ENCODE results near the gene AGFG1.
A peak's percentile ranks its signal among the peaks of the same experiment; 100 is the strongest.

The AGFG1 gene

GRCh38 chr2:227462972-227463931 is 8.7 kb upstream of the AGFG1 start:
- no peak for DNase-seq

DNA sequence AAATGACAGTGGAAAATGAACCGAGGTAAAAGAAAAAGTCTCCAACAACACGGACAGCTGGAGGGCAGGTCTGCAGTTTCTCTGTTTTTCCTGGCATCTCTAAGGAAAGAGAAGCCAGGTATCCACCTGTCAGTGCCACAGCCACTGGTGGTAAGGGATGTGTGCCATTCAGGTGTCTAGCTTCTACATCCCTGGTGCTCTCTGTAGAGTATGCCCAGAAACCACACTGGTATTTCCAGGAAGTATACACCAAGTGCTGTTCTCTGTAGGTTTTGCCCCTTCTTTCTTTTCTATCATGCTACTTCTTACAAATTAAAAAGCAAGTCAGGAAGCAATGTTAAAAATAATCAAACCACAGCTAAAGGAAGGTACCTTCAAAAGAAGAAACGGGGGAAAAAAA is 7.6 kb upstream of the AGFG1 start:
- DNase-seq, result peak; percentile 46

DNA sequence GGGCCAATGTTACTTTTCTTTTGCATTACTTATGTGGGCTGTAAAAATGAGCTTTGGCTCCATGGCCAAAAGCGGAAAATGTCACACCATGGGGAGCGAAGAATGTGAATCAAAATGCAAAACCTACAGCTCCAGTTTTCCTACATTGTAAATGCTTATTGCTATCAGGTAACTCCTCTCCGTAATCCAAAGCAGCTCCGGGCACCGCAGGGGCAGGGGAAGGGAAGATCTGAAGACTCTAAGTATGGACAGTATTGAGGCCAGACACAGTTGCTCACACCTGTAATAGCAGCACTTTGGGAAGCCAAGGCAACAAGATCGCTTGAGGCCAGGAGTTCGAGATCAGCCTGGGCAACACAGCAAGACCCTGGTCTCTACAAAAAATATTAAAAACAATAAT is 7.1 kb upstream of the AGFG1 start:
- no peak for DNase-seq

DNA sequence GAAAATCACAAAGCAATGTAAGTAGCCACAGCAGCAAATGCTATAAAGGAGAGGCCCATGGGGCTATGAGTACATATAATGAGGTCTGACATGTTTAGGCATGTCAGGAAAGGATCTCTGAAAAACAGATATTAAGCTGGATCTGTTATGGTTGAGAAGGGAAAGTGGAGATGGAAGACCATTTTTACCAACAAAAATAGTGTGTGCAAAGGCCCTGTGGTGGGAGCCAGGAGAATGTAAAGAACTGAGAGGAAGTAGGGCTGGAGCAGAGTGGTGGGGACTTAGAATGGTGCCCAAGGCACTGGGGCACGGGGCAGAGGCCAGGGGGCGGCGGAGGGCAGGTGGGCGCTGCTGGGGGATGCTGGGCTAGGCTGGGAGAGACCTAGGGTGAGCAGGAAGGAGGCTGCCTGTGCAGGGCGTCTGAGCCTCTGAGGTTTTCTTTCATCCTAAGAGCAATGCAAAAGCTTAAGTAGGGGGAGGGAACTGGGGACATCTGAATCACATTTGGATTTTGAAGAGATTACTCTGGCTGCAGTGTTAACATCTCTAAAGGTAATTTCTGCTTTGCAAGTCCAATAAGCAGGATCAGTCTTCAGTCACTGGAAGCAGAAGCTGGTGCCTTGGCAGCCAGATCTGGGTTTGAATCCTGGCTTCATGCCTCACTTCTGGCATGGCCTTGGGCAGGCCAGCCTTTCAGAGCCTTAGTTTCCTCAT is 4.9 kb upstream of the AGFG1 start:
- no peak for DNase-seq

- DNase-seq, result no peak
Measured at GRCh38 chr2:227471412-227471811, 544 bp upstream of the AGFG1 start.

DNA sequence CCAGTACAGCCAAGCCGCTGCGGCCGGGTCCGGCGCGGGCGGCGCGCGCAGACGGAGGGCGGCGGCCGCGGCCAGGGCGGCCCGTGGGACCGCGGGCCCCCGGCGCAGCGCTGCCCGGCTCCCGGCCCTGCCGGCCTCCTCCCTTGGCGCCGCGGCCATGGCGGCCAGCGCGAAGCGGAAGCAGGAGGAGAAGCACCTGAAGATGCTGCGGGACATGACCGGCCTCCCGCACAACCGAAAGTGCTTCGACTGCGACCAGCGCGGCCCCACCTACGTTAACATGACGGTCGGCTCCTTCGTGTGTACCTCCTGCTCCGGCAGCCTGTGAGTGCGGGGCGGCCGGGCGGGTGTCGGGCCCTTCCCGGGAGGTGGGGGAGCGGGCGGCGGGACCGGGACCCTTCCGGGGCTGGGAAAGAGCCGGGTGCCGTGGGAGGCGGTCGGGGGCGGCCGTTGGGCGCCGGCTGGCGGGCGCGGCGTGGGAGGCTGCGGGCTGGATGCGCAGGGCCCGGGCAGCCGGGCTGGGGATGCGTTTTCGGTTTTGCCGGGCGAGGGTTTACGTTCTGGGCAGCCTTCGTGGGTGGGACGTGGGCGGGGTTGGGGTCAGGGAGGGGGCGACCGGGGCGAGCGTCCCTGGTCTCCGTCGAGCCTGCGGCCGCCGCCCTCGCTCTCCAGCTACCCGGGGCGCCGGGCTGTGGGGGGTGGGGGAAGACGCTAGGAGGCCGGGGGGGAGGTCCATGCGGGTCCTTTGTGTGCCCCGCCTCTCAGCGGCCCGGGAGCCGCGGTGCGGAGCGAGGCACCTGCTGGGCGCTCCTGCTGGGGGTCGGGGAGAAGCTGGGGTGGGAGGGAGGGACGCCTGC is 537 bp downstream of the AGFG1 start:
- DNase-seq, result peak; percentile 55

- no peak for DNase-seq
Measured at GRCh38 chr2:227473122-227473461, 1.1 kb downstream of the AGFG1 start.

- no peak for DNase-seq
Measured at GRCh38 chr2:227473806-227474205, 1.9 kb downstream of the AGFG1 start.

GRCh38 chr2:227474410-227474809 is 2.5 kb downstream of the AGFG1 start:
- DNase-seq, result no peak

GRCh38 chr2:227477291-227477690 is 5.3 kb downstream of the AGFG1 start:
- no peak for DNase-seq

DNA sequence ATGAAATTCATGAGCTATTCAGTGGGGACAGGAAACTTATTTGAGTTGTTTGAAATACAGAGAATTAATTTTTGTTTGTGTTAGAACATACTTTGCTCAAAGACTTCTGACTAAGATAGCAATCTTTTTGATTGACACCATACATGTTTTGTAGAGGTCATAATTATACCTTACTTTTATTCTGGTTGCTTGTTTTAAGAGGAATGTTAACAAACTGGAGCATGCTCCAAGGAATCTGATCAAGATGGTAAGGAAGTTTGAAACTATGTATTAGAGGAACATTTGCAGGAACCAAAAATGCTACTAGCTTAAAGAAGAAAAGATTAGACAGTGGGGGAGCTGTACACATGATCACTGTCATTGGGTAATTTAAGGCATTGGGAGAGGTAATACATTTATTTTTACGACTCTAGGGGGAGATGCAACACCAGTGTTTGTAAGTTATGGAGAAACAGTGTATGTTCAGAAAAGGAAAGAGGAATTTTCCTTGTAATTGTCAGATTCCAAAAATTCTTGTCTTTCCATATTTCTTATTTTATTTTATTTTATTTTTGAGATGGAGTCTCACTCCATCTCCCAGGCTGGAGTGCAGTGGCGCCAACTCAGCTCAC is 8.0 kb downstream of the AGFG1 start:
- DNase-seq, result peak; percentile 32

GRCh38 chr2:227480528-227480927 is 8.6 kb downstream of the AGFG1 start:
- no peak for DNase-seq

GRCh38 chr2:227482638-227483340 is 10.8 kb downstream of the AGFG1 start:
- DNase-seq, result no peak

DNA sequence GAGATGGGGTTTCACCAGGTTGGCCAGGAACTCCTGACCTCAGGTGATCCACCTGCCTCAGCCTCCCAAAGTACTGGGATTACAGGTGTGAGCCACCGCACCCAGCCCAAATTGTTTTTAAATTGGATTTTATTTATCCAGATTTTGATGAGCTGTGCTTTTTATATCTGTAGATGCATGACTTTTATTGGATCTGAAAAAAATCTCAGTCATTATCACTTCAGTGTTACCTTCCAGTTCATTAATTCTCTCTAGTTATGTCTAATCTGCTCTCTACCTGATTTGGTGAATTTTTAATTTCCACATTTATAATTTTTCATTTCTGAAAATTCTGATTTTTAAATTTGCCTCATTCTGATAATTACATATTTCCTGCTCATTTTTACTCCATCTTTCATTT is 13.5 kb downstream of the AGFG1 start:
- no peak for DNase-seq

GRCh38 chr2:227486688-227487087 is 14.7 kb downstream of the AGFG1 start:
- no peak for DNase-seq

- no peak for DNase-seq
Measured at GRCh38 chr2:227488045-227488444, 16.1 kb downstream of the AGFG1 start.

DNA sequence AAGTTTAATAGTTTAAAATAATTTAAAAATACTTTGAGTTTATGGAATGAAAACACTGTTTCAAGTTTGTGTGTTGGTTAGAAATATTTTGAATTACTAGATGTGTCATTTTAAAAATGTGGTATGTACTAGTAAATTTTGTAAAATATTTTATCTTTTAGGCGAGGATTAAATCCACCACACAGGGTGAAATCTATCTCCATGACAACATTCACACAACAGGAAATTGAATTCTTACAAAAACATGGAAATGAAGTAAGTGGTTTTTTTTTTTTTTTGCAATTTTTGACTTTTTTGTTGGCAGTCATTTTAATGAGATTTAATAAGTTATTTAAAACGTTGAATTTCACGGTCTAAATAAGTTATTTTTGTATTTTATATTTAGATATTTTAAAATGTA is 19.4 kb downstream of the AGFG1 start:
- DNase-seq, result no peak

- DNase-seq, result no peak
Measured at GRCh38 chr2:227493524-227493923, 21.6 kb downstream of the AGFG1 start.

GRCh38 chr2:227497158-227497557 is 25.2 kb downstream of the AGFG1 start:
- DNase-seq, result no peak

DNA sequence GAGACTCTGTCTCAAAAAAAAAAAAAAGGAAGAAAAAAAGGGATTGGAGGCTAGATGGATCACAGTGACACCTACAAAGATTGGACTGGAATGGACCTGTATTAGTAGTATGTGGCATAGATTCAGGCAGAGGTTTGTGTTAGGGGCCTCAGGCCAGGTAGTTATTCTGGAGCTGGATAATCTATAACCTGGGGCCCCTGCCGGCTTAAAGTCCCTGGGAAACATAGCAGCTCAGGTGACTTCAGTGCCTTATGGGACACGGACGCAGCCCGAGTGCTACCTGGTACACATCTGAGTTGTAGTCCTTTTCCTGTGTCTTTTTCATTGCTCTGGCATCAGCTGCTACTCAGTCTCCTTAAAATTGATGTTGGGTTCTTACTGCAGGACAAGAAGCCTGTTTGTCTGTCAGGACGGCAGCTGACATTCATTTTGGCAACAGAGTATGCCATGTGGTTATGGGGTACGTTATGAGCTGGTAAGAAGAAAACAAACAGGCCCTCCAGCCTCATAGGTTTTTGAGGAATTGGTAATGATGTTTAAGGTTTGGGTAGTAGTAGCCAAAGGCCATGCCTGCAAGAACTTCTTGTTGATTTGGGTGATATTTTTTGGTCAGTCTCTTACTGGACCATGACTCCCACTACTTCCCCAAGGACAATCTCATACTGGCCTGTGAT is 27.8 kb downstream of the AGFG1 start:
- DNase-seq, result no peak

DNA sequence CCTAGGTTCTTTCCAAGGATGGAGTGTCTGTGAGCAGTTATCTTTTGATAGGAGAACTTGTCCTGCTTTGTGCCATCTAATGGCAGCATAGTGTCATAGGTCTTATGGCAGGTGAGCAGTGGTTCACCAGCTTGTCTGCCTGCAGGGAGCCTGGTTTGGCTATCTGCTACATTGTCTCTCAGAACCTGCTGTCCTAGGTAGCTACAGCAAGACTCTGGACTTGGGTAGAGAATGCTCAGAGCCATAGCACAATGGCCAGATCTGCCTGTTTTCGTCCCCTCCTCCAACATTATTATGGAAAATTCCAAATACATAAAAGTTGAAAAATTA is 28.3 kb downstream of the AGFG1 start:
- no peak for DNase-seq

Measured in CD4-positive, alpha-beta T cell treated with Interleukin-10 for 1 hour (primary cell).